ENCODE measurements around the gene MPRIP. TPM values are rescaled to one million over a fixed set of nuclear protein-coding genes. Genes with fewer than 3 reads are reported as not detected.

MPRIP gene
- total RNA-seq, 1 experiment from 2014 or later: 140 TPM

- peak overlapping the region; percentile 47; the same call in 1 of the 2 replicates for H3K27ac Mint-ChIP-seq
- H3K4me3 Mint-ChIP-seq: no peak overlapping the region
Observed at GRCh38 chr17:17060930-17061329, 18.7 kb downstream of the MPRIP start.

DNA sequence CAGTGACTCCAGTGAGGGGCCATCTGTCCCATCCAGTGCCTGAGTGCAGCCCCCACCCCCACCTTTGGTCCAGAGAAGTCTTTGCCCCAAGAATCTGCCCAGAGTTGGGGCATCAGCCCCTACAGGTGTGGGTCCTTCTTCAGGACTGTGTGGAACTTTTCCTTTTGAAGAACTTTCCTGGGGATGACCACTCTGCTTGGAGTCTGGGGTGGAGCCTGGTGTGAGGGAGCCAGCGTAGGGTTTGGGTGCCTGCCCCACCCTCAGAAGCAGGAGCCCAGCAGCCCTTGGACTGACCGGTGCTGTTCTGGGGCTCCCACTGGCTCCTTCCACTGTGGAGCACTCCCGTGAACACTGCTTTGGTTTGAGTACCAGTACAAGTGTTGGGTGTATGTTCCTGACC is 19.3 kb downstream of the MPRIP start:
- H3K36me3 Mint-ChIP-seq: 0 out of 2 replicates have a peak, but pooled peaks cover 3% of the 10 kb centered on the region
- no peaks in the 10 kb centered on the region for H3K27me3 Mint-ChIP-seq (ENCODE audit: low read depth)
- no peak for DNase-seq (ENCODE audit: low spot score)
- no peak for ATAC-seq
- ChIA-PET CTCF (no interaction called here), POLR2A (no interaction called here)
- H3K27ac Mint-ChIP-seq: no peak overlapping the region
- no peaks in the 10 kb centered on the region for H3K4me1 Mint-ChIP-seq
- H3K9me3 Mint-ChIP-seq: no peaks in the 10 kb centered on the region
- no peak overlapping the region for H3K4me3 Mint-ChIP-seq
- no peak for TF ChIP-seq GRHL2 (CRISPR knock-in tag; IDR thresholded peaks at IDR 0.05; ENCODE audit: insufficient replicate concordance, severe bottlenecking)
- TF ChIP-seq TP53 (CRISPR knock-in tag; IDR thresholded peaks at IDR 0.05): no peak
- no peak for TF ChIP-seq FOXK1 (CRISPR knock-in tag; IDR thresholded peaks at IDR 0.05)
- no peak for TF ChIP-seq ZBTB21 (CRISPR knock-in tag; IDR thresholded peaks at IDR 0.05; ENCODE audit: borderline replicate concordance)
- TF ChIP-seq ZNF671 (CRISPR knock-in tag; IDR thresholded peaks at IDR 0.05): no peak
- TF ChIP-seq NFATC4 (CRISPR knock-in tag; IDR thresholded peaks at IDR 0.05): no peak
- no peak for TF ChIP-seq PRRX2 (CRISPR knock-in tag; IDR thresholded peaks at IDR 0.05)
- TF ChIP-seq, protein P1, sequence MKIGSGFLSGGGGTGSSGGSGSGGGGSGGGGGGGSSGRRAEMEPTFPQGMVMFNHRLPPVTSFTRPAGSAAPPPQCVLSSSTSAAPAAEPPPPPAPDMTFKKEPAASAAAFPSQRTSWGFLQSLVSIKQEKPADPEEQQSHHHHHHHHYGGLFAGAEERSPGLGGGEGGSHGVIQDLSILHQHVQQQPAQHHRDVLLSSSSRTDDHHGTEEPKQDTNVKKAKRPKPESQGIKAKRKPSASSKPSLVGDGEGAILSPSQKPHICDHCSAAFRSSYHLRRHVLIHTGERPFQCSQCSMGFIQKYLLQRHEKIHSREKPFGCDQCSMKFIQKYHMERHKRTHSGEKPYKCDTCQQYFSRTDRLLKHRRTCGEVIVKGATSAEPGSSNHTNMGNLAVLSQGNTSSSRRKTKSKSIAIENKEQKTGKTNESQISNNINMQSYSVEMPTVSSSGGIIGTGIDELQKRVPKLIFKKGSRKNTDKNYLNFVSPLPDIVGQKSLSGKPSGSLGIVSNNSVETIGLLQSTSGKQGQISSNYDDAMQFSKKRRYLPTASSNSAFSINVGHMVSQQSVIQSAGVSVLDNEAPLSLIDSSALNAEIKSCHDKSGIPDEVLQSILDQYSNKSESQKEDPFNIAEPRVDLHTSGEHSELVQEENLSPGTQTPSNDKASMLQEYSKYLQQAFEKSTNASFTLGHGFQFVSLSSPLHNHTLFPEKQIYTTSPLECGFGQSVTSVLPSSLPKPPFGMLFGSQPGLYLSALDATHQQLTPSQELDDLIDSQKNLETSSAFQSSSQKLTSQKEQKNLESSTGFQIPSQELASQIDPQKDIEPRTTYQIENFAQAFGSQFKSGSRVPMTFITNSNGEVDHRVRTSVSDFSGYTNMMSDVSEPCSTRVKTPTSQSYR (CRISPR knock-in tag; IDR thresholded peaks at IDR 0.05): no peak
- TF ChIP-seq ZNF138 (CRISPR knock-in tag; conservative IDR thresholded peaks at IDR 0.05): no peak
- TF ChIP-seq ZNF317 (CRISPR knock-in tag; IDR thresholded peaks at IDR 0.05; ENCODE audit: borderline replicate concordance, low read depth): no peak

More at GRCh38 chr17:17060930-17061329, 18.7 kb downstream of the MPRIP start:
- POLR2A ChIA-PET: no interaction called here
- Mint-ChIP-seq H3K9me3 (no peaks in the 10 kb centered on the region), H3K27me3 (ENCODE audit: low read depth) (no peaks in the 10 kb centered on the region), H3K4me1 (peaks cover 3% of the 10 kb centered on the region; the same call in 1 of the 2 replicates), H3K36me3 (0 out of 2 replicates have a peak, but pooled peaks cover 3% of the 10 kb centered on the region)
- ATAC-seq: no peak
- CTCF ChIA-PET: no interaction called here
- DNase-seq (ENCODE audit: low spot score): no peak
- TF ChIP-seq, protein P2, sequence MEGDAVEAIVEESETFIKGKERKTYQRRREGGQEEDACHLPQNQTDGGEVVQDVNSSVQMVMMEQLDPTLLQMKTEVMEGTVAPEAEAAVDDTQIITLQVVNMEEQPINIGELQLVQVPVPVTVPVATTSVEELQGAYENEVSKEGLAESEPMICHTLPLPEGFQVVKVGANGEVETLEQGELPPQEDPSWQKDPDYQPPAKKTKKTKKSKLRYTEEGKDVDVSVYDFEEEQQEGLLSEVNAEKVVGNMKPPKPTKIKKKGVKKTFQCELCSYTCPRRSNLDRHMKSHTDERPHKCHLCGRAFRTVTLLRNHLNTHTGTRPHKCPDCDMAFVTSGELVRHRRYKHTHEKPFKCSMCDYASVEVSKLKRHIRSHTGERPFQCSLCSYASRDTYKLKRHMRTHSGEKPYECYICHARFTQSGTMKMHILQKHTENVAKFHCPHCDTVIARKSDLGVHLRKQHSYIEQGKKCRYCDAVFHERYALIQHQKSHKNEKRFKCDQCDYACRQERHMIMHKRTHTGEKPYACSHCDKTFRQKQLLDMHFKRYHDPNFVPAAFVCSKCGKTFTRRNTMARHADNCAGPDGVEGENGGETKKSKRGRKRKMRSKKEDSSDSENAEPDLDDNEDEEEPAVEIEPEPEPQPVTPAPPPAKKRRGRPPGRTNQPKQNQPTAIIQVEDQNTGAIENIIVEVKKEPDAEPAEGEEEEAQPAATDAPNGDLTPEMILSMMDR (IDR thresholded peaks at IDR 0.05): no peak
- no peak for TF ChIP-seq TEAD1 (CRISPR knock-in tag; IDR thresholded peaks at IDR 0.05)
- TF ChIP-seq TP53 (CRISPR knock-in tag; IDR thresholded peaks at IDR 0.05): no peak
- TF ChIP-seq NR3C1 (CRISPR knock-in tag; conservative IDR thresholded peaks at IDR 0.05; ENCODE audit: low read depth): no peak
- no peak for TF ChIP-seq ARID4B (CRISPR knock-in tag; IDR thresholded peaks at IDR 0.05; ENCODE audit: borderline replicate concordance)
- no peak for TF ChIP-seq GTF2I (CRISPR knock-in tag; conservative IDR thresholded peaks at IDR 0.05)
- TF ChIP-seq FOXK1 (CRISPR knock-in tag; IDR thresholded peaks at IDR 0.05): no peak
- TF ChIP-seq E2F4 (CRISPR knock-in tag; IDR thresholded peaks at IDR 0.05; ENCODE audit: borderline replicate concordance, low read depth): no peak
- TF ChIP-seq SMAD4 (CRISPR knock-in tag; IDR thresholded peaks at IDR 0.05): no peak
- TF ChIP-seq IRF2 (CRISPR knock-in tag; IDR thresholded peaks at IDR 0.05; ENCODE audit: borderline replicate concordance, low read depth): no peak
- TF ChIP-seq, protein P3, sequence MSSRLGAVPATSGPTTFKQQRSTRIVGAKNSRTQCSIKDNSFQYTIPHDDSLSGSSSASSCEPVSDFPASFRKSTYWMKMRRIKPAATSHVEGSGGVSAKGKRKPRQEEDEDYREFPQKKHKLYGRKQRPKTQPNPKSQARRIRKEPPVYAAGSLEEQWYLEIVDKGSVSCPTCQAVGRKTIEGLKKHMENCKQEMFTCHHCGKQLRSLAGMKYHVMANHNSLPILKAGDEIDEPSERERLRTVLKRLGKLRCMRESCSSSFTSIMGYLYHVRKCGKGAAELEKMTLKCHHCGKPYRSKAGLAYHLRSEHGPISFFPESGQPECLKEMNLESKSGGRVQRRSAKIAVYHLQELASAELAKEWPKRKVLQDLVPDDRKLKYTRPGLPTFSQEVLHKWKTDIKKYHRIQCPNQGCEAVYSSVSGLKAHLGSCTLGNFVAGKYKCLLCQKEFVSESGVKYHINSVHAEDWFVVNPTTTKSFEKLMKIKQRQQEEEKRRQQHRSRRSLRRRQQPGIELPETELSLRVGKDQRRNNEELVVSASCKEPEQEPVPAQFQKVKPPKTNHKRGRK (CRISPR knock-in tag; IDR thresholded peaks at IDR 0.05; ENCODE audit: borderline replicate concordance): no peak
